GM19043 (cell line): ENCODE data around the gene TCF4.

Experiments used
- ATAC-seq: cut with Tn5 transposase; IDR thresholded peaks from one replicate; pipeline ENCODE4 v1.9.1; 2021; ENCODE audit warnings: low read depth; ENCODE audit not compliant: unreplicated experiment

Gene TCF4

GRCh38 chr18:55449412-55450140, 138.4 kb downstream of the TCF4 start:
- no peak for ATAC-seq

- ATAC-seq, result no peak
These were observed 139.6 kb downstream of the TCF4 start for GRCh38 chr18:55448420-55448819.

- no peak for ATAC-seq
These were observed 140.3 kb downstream of the TCF4 start for GRCh38 chr18:55447672-55448018.

- ATAC-seq, result no peak
These were observed 140.9 kb downstream of the TCF4 start for GRCh38 chr18:55446996-55447671.

GRCh38 chr18:55444536-55444935, 143.5 kb downstream of the TCF4 start:
- no peak for ATAC-seq

GRCh38 chr18:55443776-55444175, 144.2 kb downstream of the TCF4 start:
- no peak for ATAC-seq

GRCh38 chr18:55442561-55442960, 145.4 kb downstream of the TCF4 start:
- no peak for ATAC-seq

- no peak for ATAC-seq
These were observed 147.0 kb downstream of the TCF4 start for GRCh38 chr18:55440988-55441387.

GRCh38 chr18:55439056-55439455, 148.9 kb downstream of the TCF4 start:
- no peak for ATAC-seq

- no peak for ATAC-seq
These were observed 152.4 kb downstream of the TCF4 start for GRCh38 chr18:55435592-55435991.

GRCh38 chr18:55433648-55434047, 154.3 kb downstream of the TCF4 start:
- no peak for ATAC-seq

GRCh38 chr18:55433140-55433539, 154.9 kb downstream of the TCF4 start:
- no peak for ATAC-seq

GRCh38 chr18:55432307-55433040, 155.5 kb downstream of the TCF4 start:
- ATAC-seq, result no peak

GRCh38 chr18:55430026-55430425, 158.0 kb downstream of the TCF4 start:
- ATAC-seq, result no peak

GRCh38 chr18:55427951-55428350, 160.0 kb downstream of the TCF4 start:
- ATAC-seq, result no peak

GRCh38 chr18:55425698-55426097, 162.3 kb downstream of the TCF4 start:
- ATAC-seq, result no peak

GRCh38 chr18:55422456-55423180, 165.4 kb downstream of the TCF4 start:
- no peak for ATAC-seq

GRCh38 chr18:55421615-55422419, 166.2 kb downstream of the TCF4 start:
- ATAC-seq, result no peak

GRCh38 chr18:55421308-55421614, 166.7 kb downstream of the TCF4 start:
- no peak for ATAC-seq

GRCh38 chr18:55420665-55421307, 167.2 kb downstream of the TCF4 start:
- ATAC-seq, result peak; percentile 53
